ENCODE data around the gene SLC29A3.

DNA sequence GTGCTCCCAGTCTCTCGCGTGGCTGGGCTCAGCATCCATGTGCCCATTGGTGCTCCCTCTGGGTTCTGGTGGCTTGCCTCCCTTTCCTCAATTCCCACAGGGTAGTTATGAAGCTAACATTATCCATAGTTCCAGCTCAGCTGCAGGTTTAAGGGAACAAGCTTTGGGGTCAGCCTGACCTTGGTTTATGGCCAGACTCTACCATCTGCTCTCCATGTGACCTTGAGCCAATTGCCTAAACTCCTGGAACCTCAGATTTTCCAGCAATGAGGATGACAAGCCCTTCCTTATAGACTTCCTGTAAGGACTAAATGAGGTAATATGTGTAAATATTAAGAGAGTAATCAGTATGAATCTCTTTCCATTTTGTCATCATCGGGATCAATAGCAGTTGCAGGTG lies 10.1 kb upstream of the SLC29A3 start:
- TF ChIP-seq, protein P1, sequence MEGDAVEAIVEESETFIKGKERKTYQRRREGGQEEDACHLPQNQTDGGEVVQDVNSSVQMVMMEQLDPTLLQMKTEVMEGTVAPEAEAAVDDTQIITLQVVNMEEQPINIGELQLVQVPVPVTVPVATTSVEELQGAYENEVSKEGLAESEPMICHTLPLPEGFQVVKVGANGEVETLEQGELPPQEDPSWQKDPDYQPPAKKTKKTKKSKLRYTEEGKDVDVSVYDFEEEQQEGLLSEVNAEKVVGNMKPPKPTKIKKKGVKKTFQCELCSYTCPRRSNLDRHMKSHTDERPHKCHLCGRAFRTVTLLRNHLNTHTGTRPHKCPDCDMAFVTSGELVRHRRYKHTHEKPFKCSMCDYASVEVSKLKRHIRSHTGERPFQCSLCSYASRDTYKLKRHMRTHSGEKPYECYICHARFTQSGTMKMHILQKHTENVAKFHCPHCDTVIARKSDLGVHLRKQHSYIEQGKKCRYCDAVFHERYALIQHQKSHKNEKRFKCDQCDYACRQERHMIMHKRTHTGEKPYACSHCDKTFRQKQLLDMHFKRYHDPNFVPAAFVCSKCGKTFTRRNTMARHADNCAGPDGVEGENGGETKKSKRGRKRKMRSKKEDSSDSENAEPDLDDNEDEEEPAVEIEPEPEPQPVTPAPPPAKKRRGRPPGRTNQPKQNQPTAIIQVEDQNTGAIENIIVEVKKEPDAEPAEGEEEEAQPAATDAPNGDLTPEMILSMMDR (IDR thresholded peaks at IDR 0.05): no peak
- TF ChIP-seq POLR2AphosphoS5 (IDR thresholded peaks at IDR 0.05): no peak
- no peak for TF ChIP-seq POLR2A (IDR thresholded peaks at IDR 0.05)
- no peak for TF ChIP-seq EP300 (IDR thresholded peaks at IDR 0.05)
